Activated effector memory CD4-positive, alpha-beta T cell treated with anti-CD3 and anti-CD28 coated beads, Interleukin-2, amount 50 U/mL, for 16 hours (primary cell): Measurements from ENCODE around the gene CADPS.

Experiments
- DNase-seq: peaks from one replicate; pipeline ENCODE4 v3.0.0-alpha.2; 2020

CADPS gene

DNA sequence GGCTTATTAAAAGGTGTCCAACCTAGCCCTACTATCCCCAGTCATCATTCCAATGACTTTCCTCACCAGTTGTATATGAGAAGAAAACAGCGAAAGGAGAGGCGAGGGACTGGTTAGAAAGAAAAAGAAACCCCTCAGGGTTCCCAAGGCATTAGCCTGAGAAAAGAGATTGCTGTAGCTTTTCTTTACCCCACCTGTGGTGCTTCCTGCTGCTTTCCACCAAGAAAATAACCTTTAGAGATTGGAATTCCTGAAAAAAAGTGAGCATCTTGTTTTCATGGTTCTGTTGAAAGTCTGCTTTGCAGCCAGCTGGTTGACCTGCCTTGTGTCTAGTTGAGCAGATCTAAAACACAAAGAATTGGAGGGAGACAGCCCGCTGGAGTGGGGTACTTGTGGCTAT is 196.4 kb downstream of the CADPS start:
- no peak for DNase-seq

DNA sequence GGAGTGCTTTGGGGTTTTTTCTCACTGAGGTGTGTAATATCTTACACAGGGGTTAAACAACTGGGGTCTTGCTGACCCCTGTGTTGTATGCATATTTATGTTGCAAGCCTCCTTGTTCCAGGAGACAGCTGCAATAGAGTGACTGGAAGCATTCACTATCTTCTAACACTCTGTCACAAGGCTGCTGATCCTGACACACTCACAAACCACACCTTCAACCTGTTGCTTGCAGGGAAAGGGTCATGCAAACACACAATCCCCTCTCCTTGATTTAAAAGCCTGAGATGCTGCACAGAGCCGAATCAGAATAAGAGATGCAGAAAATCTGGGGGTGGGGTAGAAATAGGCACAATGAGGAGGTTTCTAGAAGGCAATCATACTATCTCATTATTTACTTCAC is 197.3 kb downstream of the CADPS start:
- no peak for DNase-seq

DNA sequence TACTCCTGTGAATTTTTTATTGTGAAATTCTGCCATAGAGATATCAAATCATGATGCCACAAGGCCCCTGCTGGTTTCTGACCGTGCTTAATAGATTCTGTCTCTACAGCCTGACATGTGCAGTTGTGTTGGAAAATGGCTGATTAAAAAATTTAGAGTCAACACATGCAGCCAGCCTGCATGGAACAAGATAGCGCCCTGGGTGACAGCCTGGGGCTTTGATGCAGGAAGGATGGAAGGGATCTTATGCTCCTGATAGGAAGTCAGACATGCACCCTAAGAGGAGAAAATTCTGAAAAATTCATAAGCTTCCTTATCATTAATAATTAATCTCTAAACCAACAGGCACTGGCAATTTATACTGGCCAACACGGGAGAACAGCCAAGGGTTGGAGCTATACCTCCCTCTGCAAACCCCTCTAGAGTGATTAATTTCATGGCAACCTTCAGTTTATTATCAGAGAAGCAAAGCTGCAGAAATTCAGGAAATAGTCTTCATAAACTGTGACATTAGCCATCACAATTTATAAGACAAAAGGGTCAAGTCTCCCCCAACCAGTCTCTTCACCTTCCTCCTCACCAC is 198.4 kb downstream of the CADPS start:
- DNase-seq = no peak

DNA sequence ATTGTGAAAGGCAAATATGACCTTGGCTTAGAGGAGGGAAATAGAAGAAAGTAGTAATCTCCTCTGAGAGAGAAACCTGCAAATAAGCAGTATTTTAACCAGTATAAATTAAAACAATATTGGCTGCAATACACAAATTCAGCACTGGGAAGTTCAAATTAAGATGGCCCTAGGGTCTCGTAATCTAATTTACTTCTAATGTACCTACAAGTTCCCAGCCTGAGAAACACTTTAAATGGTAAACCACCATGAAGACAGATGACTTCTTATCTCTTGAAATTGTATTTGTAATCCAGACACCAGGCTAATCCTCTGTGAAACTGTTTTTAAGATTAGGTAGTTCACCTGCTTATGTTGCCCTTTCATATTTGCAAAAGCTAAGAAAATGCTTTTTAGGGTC is 199.7 kb downstream of the CADPS start:
- no peak for DNase-seq

- DNase-seq = no peak
Measured at GRCh38 chr3:62672988-62673313, 202.3 kb downstream of the CADPS start.

DNA sequence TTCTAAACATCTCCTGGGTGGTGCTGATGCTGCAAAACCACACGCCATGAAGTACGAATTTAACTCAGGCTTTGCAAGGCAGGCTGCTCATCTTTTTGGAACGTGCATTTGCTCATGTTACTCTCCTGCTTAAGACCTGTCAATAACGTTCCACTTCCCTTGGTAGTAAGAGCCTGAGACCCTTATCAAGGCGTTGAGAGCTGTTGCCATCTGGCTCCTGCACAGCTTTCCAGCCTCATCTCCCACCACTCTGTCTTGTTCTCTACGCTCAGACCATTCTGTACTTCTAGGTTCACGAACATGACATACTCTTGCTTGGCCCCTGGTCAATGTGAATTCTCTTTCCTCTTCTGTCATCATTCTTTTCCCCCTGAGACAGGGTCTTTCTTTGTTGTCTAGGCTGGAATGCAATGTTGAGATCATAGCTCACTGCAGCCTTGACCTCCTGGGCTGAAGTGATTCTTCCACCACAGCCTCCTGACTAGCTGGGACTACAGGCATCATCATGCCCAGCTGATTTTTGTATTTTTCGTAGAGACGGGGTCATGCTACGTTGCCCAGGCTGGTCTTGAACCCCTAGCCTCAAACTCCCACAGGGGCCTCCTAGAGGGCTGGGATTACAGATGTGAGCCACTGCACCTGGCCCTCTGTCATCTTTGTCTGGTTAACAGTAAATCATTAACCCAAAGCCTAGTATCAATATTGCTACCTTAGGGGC is 202.8 kb downstream of the CADPS start:
- DNase-seq = no peak

- no peak for DNase-seq
Measured at GRCh38 chr3:62670351-62670750, 204.9 kb downstream of the CADPS start.

- no peak for DNase-seq
Measured at GRCh38 chr3:62669161-62669560, 206.1 kb downstream of the CADPS start.

DNA sequence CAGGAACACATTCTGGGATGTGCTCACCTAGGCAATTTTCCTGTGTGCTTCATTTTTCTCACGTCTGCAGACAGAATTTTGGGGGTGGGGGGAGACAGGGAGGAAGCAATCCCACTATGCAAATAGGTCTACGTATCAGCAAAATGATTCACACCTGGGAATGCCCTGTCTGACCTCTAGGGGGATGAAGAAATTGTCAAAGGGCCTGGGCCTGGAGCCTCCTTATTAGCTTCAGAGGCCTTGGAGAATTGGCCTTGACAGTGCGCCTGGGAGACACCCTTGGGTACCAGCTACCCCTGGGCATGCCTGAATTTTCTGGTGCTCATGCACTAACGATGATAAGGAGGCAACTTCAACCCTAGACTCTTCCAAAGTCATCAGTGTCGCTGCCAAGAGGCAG is 207.5 kb downstream of the CADPS start:
- no peak for DNase-seq

DNA sequence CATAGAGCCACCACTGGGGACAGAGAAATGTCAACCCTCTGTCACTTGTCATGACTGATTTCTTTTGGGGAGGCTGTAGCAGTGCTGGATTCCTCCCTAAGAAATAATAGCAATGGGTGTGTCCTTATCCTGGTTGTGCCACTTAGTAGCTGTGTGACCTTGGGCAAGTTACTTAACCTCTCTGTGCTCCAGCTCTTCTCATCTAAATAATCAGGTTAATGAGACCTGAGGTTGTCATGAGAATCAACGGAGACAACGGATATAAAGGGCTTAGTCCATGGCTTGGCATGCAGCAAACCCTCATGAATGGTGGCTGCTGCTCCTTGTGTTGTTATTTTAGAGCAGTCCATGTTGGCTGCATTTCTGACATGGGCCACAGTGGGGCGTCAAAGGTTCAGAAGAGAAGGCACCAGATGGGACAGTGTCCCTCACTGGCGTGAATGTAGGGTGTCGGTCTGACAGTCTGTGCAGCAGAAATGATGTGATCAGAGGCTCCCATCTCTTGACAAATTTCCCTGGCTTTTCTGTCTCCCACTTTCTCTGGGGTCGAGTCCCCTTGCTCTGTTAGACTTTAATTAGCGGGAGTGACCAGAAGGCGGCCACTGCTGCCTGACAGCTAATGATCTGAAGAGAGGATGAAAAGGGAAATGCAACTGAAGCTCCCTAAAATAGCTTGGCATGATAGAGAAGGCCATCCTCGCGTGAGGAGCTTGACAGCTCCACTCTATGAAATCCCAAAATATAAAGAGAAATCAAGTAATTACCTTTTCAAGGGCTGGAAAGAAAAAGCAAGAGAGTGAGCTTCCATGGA is 209.4 kb downstream of the CADPS start:
- peak; percentile 63 for DNase-seq

DNA sequence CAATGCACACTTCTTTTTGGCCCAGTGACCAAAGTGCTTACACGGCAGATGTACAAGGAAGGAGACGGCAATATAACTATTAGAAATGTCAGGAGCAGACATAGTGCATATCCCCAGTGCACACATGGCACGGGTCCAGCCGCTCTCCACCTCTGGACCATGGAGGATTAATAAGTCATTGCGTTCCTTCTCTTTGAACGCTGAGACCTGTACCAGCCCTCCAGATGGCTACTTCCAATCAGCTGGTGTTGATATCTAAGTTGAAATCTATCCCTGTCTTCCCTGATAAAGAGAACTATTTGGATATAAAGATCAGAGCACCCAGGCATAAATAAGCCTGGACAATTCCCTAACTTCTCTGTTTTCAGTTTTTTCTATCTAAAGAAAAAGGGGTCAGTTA is 212.5 kb downstream of the CADPS start:
- DNase-seq = no peak

DNA sequence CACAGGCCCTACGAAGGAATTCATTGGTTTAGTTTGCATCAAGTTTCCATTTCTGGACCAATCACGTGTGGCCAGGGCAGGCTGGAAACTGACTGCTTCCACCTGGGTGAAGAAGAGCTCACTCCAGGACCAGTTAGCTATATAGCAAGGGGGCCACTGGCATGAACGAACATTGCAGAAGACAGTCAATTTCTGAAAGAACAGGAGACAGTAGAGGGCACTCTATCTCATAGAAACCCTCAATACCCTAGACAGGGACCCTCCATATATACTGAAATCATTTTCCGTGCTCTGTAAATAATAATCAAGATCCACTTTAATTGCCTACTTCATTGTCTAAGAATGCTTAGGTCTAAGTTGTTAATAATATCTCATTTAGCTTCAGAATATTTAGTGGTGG is 215.6 kb downstream of the CADPS start:
- no peak for DNase-seq

- DNase-seq = no peak
Measured at GRCh38 chr3:62655691-62656063, 219.5 kb downstream of the CADPS start.

DNA sequence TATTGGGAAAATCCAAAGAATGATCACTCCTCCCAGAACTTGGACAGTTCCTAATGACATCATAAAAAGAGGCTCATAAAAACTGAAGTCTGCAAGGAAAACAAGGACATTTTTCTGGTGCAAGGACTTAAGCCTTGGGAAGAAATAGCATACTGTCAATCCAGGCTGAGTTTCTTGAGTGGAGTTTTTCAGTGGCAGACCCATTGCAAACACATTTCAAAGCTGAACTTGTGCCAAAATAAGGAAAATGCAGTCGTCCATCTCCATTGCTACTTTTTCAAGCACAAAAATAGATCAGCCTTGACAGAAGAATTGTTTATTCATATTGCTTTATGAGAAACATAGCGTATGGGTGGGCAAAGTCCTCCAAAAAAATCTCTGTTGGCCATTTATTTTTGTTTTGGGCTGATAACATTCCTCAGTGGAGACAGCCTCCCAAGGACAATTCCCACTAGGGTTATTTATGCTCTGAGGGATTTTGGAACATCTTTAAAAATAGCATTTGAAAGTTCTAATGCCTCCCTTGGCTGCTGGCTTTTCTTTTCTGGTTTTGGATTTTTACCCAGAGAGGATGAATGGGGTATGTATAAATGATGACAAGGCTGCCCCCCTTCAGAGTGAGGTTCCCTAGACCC is 220.0 kb downstream of the CADPS start:
- DNase-seq = no peak

DNA sequence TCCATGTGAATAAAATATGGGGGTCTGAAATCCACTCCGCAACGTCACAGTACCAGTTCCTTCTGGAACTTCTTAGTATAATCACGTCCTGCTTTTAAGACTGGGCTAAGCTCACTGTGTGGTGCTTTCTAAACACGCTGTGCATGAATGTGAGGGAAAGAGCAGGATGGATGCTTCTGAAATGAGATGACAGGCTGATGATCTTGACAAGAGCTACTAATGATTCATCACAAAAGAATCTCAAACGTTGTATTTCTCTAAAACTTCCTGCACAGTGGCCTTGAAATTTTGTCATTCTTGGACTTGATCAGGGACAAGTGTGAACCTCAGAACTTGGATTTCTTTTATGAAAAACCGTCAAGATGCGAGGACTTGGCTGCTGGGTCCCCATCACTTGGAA is 221.4 kb downstream of the CADPS start:
- no peak for DNase-seq

GRCh38 chr3:62647711-62648110 is 227.5 kb downstream of the CADPS start:
- no peak for DNase-seq

- DNase-seq = no peak
Measured at GRCh38 chr3:62644493-62644892, 230.7 kb downstream of the CADPS start.

DNA sequence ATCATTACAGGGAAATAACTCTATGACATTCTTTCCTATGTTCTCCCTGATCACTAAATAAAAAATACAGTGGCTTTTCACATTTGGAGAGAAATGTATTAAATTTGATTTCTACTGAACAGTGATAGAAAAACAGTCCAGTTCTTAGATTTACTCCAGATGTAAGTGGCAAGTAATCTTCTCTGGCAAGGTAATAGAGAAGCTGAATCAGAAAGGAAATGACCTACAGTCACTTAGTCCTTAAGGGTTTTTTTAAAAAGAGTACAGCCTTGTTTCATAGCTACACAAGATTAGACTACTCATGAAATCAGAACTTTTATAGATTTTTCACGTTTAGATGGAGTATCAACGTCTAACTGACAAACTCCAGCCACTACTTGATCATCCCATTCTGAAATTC is 236.9 kb downstream of the CADPS start:
- DNase-seq = no peak

DNA sequence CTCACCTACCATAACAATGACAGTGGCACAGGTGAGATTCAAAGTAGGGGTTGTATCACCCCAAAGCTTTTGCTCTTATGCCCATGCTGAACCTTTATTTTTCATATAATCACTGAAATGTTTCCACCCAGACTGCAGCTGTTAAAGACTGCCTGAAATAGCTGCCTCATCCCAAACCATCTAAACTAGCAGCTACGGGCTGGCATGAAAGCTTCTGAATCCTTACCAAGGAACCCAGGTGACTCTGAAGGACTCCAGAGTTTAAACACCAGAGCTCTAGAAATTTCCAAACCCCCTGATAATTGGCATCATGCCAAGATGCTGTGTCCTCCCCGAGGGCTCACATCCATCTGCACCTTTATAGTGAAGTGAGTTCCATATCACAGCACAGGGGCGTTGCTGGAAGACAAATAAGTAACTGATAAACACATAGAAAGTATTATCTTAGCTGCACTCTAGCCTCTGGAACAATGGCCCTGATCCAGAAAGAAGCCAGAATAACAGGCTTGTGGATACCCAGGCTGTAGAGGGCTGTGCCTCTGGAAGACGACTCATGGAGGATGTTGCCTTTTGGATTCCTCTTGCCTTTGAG is 238.9 kb downstream of the CADPS start:
- DNase-seq = no peak

GRCh38 chr3:62632510-62633294 is 242.5 kb downstream of the CADPS start:
- DNase-seq = no peak

DNA sequence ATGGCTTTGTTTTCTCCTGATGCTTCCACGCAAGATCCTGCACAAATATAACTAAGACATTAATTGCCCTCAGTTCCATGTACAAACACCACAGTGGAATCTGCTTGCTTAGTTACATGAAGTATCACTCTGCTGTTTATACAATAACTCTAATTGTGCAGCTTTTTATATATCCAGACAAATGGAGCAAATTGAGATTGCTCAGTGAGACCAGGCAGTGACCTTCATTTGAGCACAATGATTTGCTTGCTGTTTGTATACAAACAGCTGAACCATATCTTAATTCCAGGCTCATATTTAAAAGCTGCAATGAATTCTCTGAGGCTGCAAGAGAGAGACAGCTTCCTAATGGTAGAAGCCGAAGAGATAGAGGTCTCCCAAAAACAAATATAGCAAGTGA is 243.7 kb downstream of the CADPS start:
- DNase-seq = no peak

GRCh38 chr3:62630664-62631063 is 244.6 kb downstream of the CADPS start:
- no peak for DNase-seq

DNA sequence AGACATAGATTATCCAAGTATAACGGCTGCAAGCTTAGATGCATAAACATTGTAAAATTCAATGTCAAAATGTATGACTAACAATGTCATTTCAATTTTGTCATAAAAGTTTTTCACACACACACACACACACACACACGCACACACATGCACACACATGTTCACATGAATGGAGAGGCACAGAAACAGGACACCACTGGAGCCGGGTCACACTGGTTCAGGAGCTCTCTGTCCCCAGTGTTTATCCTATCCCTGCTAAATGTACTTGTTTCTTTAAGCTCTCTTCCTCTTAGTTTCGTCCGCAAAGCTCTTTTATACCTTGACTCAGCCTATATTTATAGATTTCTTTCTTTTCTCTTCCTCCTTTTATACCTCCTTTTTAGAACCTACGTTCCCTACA is 249.9 kb downstream of the CADPS start:
- DNase-seq = no peak
